ENCODE results near the gene CENPT.

- TF ChIP-seq ZNF274 (IDR thresholded peaks at IDR 0.05; ENCODE audit: low read depth, low read length) (no peak), YY1 (IDR thresholded peaks at IDR 0.05; ENCODE audit: insufficient read depth, insufficient read length) (no peak)
These were observed at the start of gene CENPT for GRCh38 chr16:67847064-67847861.
